Spinal cord (tissue), 10 donors: Measurements from ENCODE around the gene MED6. TPM values are rescaled to one million over a fixed set of nuclear protein-coding genes. Genes with fewer than 3 reads are reported as not detected.
A peak's percentile ranks its signal among the peaks of the same experiment; 100 is the strongest.

Experiments
- DNase-seq, 6 donors: peaks; one replicate each; pipeline versions ENCODE4 v3.0.0 to v3.0.0-alpha.2; 2013 to 2015; ENCODE audit warnings: low spot score in 6 of 6, low read depth in 4 of 6
- H3K27ac ChIP-seq: one replicate; pipeline ENCODE4 v1.5.1; 2013; ENCODE audit warnings: low read depth, low read length, control low read depth
- H3K27me3 ChIP-seq: one replicate; pipeline ENCODE4 v1.6.1; 2013; ENCODE audit warnings: low read length; ENCODE audit not compliant: control insufficient read depth, insufficient read depth
- H3K36me3 ChIP-seq: one replicate; pipeline ENCODE4 v1.6.1; 2013; ENCODE audit warnings: low read length; ENCODE audit not compliant: control insufficient read depth, insufficient read depth
- H3K4me1 ChIP-seq: one replicate; pipeline ENCODE4 v1.6.1; 2013; ENCODE audit warnings: low read length; ENCODE audit not compliant: control insufficient read depth, insufficient read depth
- H3K4me3 ChIP-seq: one replicate; pipeline ENCODE4 v1.5.1; 2013; ENCODE audit warnings: low read depth, low read length, control low read depth
- H3K9me3 ChIP-seq: one replicate; pipeline ENCODE4 v1.6.1; 2013; ENCODE audit warnings: low read length; ENCODE audit not compliant: control insufficient read depth, insufficient read depth
- WGBS: methylation state at CpG from one replicate; pipeline ENCODE4 v1.1.5; 2013; ENCODE audit warnings: missing lambda C conversion rate; ENCODE audit not compliant: insufficient coverage; 5-methylcytosine and 5-hydroxymethylcytosine counted together
- polyA plus RNA-seq, 2 donors: library from polyadenylated mRNA; unstranded; fragments of 120-200 nt; gene quantifications; one replicate each; pipeline ENCODE4 v1.2.1, GENCODE V29; 2013; ENCODE audit not compliant: insufficient read length in 2 of 2
- total RNA-seq, 2 donors: library from RNA; depleted of rRNA in 1 of 2; stranded (reverse); fragments of 120-200 nt in 1 of 2; fragments of >200 nt in 1 of 2; gene quantifications; one replicate each; pipeline versions ENCODE4 v1.2.3 to v1.2.4, GENCODE V29; 2013 to 2014
- donor health status: healthy.

Gene MED6
- total and polyA plus RNA-seq, 4 donors, result 29.4 to 57.1 (median 37.1) TPM

DNA sequence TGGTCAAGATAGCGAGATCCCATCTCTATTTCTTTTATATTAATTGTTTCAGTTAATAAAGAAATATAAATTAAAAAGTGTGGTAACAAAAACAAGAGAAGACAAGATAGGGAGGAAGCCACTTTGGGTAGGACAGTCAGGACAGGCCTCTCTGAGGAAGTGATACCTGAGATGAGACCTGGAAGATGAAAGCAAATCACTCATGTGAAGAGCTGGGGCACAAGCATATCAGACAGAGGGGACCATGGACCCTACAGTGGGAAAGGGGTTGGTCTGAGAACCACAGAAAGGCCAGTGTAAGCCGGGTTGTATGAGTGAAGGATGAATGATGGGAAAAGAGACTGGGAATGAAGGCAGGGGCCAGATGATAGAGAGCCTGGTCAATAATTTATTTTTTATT is 1.8 kb upstream of the MED6 start:
- no peak overlapping the region for H3K27ac ChIP-seq
- H3K36me3 ChIP-seq, result no peaks in the 10 kb centered on the region
- no peak overlapping the region for H3K4me3 ChIP-seq
- H3K9me3 ChIP-seq, result no peaks in the 10 kb centered on the region
- no peak for DNase-seq
- H3K27me3 ChIP-seq, result no peaks in the 10 kb centered on the region
- no peaks in the 10 kb centered on the region for H3K4me1 ChIP-seq
- 100% methylated on average over 1 of the region's 2 CpGs for WGBS

DNA sequence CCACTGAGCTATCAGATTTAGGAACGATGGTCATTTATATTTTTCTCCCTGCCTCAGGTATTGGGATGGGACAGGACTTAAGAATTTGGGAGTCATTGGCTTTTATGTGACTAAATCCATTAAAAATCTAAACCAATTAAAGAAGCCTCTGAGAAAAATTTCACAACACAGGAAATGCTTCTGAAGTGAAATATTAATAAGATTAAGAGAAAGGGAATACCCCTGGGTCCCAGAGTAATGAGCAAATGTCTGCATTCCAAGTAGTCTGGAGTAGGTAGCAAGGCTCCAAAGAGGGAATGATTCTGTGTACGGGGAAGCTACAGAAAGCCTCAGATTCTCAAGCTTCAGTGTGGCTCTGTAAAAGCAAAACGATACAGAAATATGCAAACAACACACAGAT is 707 bp upstream of the MED6 start:
- Histone ChIP-seq H3K4me3 (peak overlapping the region; percentile 34), H3K4me1 (no peaks in the 10 kb centered on the region), H3K27me3 (no peaks in the 10 kb centered on the region), H3K36me3 (no peaks in the 10 kb centered on the region), H3K9me3 (no peaks in the 10 kb centered on the region), H3K27ac (no peak overlapping the region)
- DNase-seq, result peak in 2 of 6 donors; percentile 6 to 76
- no CpG with 5 or more reads among the region's 3 CpGs for WGBS

DNA sequence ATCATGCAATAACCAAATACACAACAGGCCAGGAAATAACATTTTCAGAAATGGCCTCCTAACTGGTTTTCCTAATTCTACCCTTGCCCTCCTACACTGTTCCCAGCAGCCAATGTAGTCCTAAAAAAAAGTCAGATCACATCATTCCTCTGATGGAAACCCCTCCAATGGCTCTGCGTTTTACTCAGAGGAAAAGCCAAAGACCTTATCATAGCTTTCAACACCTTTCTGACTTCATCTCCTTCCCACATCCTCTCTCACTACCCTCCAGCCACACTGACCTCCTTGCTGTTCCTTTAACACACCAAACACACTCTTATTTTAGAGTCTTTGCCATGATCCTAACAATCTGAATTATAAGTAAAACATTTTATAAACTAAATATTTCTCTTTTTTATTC is 1.1 kb downstream of the MED6 start:
- 40% methylated on average over 1 of the region's 1 CpG for WGBS
- no peak for DNase-seq
- Histone ChIP-seq H3K9me3 (no peaks in the 10 kb centered on the region), H3K4me3 (no peak overlapping the region), H3K36me3 (peaks cover 14% of the 10 kb centered on the region), H3K4me1 (no peaks in the 10 kb centered on the region), H3K27ac (no peak overlapping the region), H3K27me3 (no peaks in the 10 kb centered on the region)

DNA sequence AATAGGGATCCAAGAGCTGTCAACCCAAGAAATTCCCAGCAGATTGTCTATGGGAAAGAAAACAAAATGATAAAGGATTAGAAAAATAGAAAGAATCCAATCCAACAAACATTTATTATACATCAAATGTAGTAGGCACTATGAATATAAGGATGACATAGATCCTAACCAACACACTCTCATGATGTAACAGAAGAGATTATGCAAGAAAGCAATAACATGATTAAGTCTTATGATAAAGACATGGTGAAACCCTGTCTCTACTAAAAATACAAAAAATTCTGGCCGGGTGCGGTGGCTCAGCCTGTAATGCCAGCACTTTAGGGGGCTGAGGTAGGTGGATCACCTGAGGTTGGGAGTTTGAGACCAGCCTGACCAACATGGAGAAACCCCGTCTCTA is 2.7 kb downstream of the MED6 start:
- Histone ChIP-seq H3K27ac (no peak overlapping the region), H3K4me1 (no peaks in the 10 kb centered on the region), H3K9me3 (no peaks in the 10 kb centered on the region), H3K4me3 (no peak overlapping the region), H3K36me3 (peaks cover 22% of the 10 kb centered on the region), H3K27me3 (no peaks in the 10 kb centered on the region)
- WGBS, result no CpG with 5 or more reads among the region's 3 CpGs
- no peak for DNase-seq

DNA sequence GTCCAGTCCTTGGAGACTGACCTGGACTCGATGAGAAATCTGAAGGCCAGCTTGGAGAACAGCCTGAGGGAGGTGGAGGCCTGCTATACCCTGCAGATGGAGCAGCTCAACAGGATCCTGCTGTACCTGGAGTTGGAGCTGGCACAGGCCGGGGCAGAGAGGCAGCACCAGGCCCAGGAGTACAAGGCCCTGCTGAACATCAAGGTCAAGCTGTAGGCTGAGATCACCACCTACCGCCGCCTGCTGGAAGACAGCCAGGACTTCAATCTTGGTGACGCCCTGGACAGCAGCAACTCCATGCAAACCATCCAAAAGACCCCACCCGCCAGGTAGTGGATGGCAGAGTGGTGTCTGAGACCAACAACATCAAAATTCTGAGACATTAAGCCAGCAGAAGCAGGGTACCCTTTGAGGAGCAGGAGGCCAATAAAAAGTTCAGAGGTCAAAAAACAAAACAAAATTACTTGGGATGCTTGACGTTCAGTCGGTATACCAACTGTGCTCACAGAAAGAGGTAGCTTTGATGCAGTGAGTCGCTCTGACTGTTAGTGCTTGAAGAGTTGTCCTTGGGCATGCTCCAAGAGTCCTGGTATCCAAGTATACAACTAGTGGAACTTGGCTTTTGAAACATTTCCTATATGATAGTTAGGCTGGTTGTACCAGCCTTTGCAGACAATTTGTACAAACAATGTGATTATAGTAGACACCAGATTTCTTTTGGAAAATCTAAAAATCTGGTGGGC is 4.8 kb downstream of the MED6 start:
- Histone ChIP-seq H3K36me3 (peaks cover 27% of the 10 kb centered on the region), H3K27me3 (no peaks in the 10 kb centered on the region), H3K9me3 (no peaks in the 10 kb centered on the region), H3K27ac (no peak overlapping the region), H3K4me1 (no peaks in the 10 kb centered on the region), H3K4me3 (no peak overlapping the region)
- DNase-seq, result no peak
- 96% methylated on average over 8 of the region's 9 CpGs for WGBS

DNA sequence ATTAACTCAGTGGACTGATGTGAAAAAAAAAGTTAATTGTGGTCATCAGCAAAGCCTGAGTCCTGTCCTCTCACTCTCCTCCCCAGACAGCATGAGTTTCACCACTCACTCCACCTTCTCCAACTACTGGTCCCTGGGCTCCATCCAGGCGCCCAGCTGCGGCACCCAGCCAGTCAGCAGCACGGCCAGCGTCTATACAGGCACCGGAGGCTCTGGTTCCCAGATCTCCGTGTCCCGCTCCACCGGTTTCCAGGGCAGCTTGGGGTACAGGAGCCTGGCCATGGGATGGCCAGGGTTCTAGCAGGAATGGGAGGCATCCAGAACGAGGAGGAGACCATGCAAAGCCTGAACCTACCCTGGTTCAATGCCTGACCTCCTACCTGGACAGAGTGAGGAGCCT is 6.0 kb downstream of the MED6 start:
- Histone ChIP-seq H3K27ac (no peak overlapping the region), H3K36me3 (peaks cover 27% of the 10 kb centered on the region), H3K9me3 (no peaks in the 10 kb centered on the region), H3K27me3 (no peaks in the 10 kb centered on the region), H3K4me1 (no peaks in the 10 kb centered on the region), H3K4me3 (no peak overlapping the region)
- no peak for DNase-seq
- WGBS, result 96% methylated on average over 9 of the region's 9 CpGs

DNA sequence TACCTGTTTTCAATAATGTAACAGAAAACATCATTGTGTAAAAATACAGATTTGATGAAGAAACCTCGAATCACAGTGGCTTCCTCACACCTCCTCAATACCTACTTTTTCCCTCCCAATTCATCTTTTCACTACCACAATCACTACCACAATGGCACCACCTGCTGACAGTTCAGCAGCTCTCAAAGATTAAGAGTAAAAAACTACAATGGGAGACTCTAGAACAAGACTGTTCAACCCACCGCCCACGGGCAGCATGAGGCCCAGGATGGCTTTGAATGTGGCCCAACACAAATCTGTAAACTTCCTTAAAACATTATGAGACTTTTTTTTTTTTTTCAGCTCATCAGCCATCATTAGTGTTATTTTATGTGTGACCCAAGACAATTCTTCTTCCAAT is 15.2 kb downstream of the MED6 start:
- no peaks in the 10 kb centered on the region for H3K9me3 ChIP-seq
- H3K36me3 ChIP-seq, result peaks cover 7% of the 10 kb centered on the region
- peak in 1 of 6 donors; percentile 33 for DNase-seq
- H3K27ac ChIP-seq, result no peak overlapping the region
- no peak overlapping the region for H3K4me3 ChIP-seq
- no peaks in the 10 kb centered on the region for H3K4me1 ChIP-seq
- H3K27me3 ChIP-seq, result no peaks in the 10 kb centered on the region
- no CpG with 5 or more reads among the region's 3 CpGs for WGBS

DNA sequence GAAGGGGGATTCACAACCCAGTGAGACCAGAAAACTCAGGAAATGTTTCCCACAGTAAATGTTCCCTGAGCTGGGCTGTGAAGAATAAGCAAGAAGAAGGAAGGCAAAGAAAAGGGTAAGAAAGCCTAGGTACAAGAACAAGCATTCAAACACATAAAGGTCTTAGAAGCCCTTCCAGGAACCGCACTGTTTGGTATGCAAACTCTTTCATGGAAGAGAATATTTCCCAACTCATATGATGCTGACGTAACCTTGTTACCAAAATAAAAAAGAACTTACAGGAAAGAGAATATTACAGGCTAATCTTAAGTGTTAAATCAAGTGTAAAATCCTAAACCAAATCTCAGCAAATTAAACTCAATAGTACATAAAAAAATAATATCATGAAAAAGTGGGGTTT is 23.6 kb downstream of the MED6 start:
- H3K4me1 ChIP-seq, result no peaks in the 10 kb centered on the region
- no peaks in the 10 kb centered on the region for H3K9me3 ChIP-seq
- no peak overlapping the region for H3K27ac ChIP-seq
- H3K36me3 ChIP-seq, result no peaks in the 10 kb centered on the region
- H3K27me3 ChIP-seq, result no peaks in the 10 kb centered on the region
- no peak overlapping the region for H3K4me3 ChIP-seq
- DNase-seq, result no peak
- no CpG with 5 or more reads among the region's 2 CpGs for WGBS

DNA sequence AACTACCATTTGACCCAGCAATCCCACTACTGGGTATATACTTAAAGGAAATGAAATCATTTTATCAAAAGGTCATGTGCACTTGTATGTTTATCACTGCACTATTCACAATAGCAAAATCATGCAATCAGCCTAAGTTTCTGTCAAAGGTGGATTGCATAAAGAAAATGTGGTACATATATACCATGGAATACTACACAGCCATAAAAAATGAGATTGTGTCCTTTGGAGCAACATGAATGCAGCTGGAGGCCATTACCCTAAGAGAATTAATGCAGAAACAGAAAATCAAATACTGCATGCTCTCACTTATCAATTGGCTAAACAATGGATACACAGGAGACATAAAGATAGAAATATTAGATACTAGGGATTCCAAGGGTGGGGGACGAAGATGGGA is 27.4 kb downstream of the MED6 start:
- Histone ChIP-seq H3K4me1 (no peaks in the 10 kb centered on the region), H3K4me3 (no peak overlapping the region), H3K27ac (no peak overlapping the region), H3K27me3 (no peaks in the 10 kb centered on the region), H3K36me3 (no peaks in the 10 kb centered on the region), H3K9me3 (no peaks in the 10 kb centered on the region)
- DNase-seq, result no peak
- WGBS, result no CpG with 5 or more reads among the region's 1 CpG

DNA sequence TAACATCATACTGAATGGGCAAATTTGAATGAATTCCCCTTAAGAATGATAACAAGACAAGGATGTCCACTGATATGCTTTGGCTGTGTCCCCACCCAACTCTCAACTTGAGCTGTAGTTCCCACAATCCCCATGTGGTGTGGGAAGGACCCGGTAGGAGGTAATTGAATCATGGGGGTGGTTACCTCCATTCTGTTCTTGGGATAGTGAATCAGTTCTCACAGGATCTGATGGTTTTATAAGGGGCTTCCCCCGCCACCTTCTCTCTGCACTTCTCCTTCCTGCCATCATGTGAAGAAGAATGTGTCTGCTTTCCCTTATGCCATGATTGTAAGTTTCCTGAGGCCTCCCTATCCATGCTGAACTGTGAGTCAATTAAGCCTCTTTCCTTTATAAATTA is 29.3 kb downstream of the MED6 start:
- no peak for DNase-seq
- Histone ChIP-seq H3K4me3 (no peak overlapping the region), H3K9me3 (no peaks in the 10 kb centered on the region), H3K36me3 (peaks cover 9% of the 10 kb centered on the region), H3K4me1 (no peaks in the 10 kb centered on the region), H3K27ac (no peak overlapping the region), H3K27me3 (no peaks in the 10 kb centered on the region)
- WGBS, result no CpG with 5 or more reads among the region's 2 CpGs
